GM12872 (cell line): Measurements from ENCODE around the gene TMEM131.

Experiments used
- TF ChIP-seq, protein P1 (sequence below): IDR thresholded peaks from 3 replicates; pipeline ENCODE4 v1.5.1; 2011; ENCODE audit warnings: low read depth, mild to moderate bottlenecking, low read length, moderate library complexity; ENCODE audit not compliant: insufficient read depth

Gene TMEM131

DNA sequence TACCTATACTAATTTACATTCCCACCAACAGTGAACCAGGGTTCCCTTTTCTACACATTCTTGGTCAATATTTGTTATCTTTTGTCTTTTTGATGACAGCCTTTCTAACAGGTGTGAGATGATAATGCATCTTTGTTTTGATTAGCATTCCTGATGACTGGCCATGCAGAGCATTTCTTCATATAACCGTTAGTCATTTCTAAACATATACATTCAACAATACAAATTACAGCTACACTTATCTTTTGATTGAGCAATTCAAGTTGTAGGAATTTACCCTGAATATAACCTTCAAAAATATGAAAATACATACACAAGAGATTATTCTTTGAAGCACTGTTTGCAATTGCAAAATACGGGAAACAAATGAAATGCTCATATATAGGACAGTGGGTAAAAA, 94.9 kb downstream of the TMEM131 start:
- TF ChIP-seq, protein P1, sequence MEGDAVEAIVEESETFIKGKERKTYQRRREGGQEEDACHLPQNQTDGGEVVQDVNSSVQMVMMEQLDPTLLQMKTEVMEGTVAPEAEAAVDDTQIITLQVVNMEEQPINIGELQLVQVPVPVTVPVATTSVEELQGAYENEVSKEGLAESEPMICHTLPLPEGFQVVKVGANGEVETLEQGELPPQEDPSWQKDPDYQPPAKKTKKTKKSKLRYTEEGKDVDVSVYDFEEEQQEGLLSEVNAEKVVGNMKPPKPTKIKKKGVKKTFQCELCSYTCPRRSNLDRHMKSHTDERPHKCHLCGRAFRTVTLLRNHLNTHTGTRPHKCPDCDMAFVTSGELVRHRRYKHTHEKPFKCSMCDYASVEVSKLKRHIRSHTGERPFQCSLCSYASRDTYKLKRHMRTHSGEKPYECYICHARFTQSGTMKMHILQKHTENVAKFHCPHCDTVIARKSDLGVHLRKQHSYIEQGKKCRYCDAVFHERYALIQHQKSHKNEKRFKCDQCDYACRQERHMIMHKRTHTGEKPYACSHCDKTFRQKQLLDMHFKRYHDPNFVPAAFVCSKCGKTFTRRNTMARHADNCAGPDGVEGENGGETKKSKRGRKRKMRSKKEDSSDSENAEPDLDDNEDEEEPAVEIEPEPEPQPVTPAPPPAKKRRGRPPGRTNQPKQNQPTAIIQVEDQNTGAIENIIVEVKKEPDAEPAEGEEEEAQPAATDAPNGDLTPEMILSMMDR, result no peak

DNA sequence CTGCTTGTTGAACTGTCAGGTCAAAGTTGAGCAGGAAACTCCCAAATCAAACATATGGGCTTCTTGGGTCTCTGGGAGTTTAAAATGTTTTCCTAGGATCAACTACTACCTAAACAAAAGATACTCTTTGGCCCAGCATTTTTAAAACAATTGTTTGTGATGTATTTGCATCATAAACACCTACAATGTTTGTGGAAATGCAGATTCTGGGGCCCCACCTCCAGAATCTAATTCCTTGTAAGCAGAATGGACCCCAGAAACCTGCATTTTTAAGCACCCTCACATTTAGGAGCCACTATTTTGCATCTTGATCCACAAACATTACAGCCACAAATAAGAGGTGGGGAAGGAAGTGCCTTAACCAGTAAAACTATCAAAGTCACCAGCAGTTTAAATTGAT, 104.1 kb downstream of the TMEM131 start:
- TF ChIP-seq, protein P1, result no peak

DNA sequence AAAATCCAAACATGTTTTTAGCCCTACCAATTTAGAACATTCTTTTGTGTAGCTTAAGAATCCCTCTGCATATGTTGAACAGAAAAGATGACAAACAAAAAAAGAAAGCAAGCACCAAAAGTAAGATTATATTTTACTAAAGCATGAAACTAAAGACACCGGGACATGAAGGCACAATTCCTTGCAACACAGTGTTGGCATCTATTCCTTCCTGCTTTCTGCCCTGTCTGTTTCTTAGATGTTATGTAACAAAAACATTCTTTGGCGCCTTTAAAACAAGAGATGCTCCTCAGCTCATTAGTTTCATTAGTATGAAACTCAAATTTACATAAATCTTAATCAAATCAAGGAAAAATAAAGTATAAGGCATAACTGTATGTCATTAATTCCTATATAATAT, 106.6 kb downstream of the TMEM131 start:
- TF ChIP-seq, protein P1, result no peak

DNA sequence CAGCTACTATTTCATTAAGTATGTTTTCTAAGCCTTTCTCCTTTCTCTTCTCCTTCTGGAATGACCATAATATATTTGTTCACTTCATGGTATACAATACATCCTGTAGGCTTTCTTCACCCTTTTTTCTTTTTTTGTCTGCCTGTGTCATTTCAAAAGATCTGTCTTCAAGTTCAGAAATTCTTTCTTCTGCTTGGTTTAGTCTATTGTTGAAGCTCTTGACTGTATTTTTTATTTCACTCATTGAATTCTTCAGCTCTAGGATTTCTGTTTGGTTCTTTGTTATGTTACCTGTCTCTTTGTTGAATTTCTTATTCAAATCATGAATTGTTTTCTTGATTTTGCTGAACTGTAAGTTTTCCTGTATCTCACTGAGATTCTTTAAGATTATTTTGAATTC, 109.9 kb downstream of the TMEM131 start:
- TF ChIP-seq, protein P1, result no peak

DNA sequence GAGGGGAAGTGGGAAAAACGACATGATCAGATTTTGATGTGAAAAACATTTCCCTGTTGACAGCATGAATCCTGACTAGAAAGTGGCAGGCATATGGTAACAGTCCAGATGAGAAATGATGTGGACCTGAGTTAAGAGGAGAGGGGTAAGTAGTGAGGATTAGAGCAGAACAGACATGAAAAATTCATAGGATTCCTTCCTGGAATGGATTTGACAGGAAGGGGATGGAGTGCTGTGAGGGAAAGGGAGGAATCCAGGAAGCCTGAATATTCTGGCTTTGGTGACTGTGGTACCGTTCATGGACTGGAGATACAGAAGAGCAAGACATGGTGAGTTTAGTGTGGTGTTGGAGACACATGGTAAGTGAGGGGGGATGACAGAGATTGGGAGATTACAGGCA, 115.4 kb downstream of the TMEM131 start:
- TF ChIP-seq, protein P1, result no peak

DNA sequence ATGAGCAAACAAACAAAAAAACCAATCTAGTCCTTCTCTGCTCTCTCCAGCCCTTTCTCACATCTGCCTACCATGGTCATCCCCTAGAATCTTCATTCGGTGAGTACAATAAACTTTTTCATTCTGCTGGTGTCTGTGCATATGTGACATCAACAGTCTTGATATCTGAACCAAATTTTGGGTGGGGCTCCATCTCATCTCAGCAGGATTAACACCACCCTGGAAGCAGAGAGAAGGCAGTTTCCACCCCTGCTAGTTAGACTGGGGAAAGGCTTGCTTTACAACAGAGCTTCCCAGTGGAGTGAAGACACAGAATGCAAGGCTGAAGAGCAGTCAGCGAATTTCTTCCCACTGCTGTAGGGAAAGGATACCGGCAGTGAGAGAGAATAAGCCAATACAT, 116.9 kb downstream of the TMEM131 start:
- TF ChIP-seq, protein P1, result no peak

DNA sequence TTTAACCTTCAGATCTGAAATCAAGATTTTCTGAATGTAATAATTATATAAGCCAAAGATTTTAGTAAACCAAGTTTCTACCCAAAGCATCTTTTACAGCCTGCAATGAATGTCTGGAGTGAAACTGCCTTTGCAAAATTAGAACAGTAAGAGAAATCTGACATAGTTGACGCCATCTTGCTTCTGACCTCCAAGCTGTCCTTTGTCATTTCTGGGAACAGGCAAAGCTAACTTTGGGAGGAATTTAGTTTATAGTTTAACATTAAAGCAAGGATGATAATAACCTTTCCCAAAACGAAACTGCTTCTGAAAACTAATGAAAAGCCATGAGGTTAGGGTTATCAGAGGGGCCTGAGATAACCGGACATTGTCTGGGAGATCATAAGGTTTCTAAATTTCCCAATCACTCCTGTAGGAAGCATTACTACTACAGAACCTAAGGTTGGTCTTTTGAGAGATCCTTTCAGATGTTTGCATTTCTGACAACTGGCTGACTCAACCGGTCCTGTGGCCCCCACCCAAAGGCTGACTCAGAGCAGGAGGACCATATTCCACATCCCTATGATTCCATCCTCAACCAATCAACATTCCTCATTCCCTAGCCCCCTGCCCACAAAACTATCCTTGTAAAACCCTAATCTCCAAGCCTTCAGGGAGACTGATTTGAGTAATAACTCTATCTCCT, 124.5 kb downstream of the TMEM131 start:
- TF ChIP-seq, protein P1, result no peak
